GM21576 (cell line): ENCODE results near the gene SLC35E4.
"Not testable (repeated sequence)": the region's sequence is repeated elsewhere in the genome, so short reads cannot be mapped to it uniquely, and the experiment has no call there.

Experiments used
- ATAC-seq: cut with Tn5 transposase; IDR thresholded peaks from one replicate; pipeline ENCODE4 v1.9.1; 2021; ENCODE audit warnings: mild to moderate bottlenecking, moderate library complexity; ENCODE audit not compliant: unreplicated experiment

SLC35E4 gene

GRCh38 chr22:30611197-30611596, 24.4 kb upstream of the SLC35E4 start:
- ATAC-seq, result no peak

GRCh38 chr22:30612789-30613188, 22.8 kb upstream of the SLC35E4 start:
- no peak for ATAC-seq

- ATAC-seq, result no peak
Measured at GRCh38 chr22:30614268-30614667, 21.3 kb upstream of the SLC35E4 start.

GRCh38 chr22:30614879-30615278, 20.7 kb upstream of the SLC35E4 start:
- no peak for ATAC-seq

DNA sequence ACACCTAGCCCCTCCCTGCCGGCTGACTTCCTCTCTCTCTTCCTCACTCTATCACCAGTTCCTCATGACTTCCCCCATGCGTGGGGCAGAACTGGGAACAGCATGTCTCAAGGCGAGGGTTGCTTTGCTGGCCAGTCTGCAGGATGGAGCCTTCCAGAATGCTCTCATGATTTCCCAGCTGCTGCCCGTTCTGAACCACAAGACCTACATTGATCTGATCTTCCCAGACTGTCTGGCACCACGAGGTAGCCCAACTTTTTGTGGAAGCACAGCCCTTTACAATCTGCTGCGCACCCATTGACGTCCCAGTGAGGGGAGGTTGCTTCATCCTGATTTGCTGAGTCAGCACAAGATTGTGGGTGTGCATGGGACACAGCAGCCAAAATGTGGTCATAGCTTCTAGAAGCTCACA, 20.0 kb upstream of the SLC35E4 start:
- ATAC-seq, result no peak

DNA sequence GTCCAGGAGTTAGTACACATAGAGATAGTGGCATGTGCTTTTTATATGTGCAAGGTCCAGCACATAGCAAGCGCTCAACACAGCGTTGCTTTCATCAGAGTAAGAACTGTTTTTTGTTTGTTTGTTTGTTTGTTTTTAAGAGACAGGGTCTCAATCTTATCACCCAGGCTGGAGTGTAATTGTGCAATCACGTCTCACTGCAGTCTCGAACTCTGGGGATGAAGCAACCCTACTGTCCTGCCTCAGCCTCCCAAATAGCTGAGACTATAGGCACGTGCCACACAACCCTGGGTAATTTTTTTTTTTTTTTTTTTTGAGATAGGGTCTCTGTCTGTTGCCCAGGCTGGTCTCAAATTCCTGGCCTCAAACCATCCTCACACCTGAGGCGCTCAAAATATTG, 17.8 kb upstream of the SLC35E4 start:
- ATAC-seq, result no peak

DNA sequence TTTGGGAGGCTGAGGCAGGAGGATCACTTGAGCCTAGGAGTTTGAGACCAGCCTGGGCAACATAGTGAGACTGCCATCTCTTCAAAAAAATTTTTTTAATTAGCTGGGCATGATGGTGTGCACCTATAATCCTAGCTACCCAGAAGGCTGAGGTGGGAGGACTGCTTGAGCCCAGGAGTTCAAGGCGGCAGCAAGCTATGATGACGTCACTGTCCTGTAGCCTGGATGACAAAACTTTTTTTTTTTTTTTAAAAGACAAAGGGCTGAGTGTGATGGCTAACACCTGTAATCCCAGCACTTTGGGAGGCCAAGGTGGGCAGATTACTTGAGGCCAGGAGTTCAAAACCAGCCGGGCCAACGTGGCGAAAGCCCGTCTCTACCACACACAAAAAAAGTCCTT, 15.7 kb upstream of the SLC35E4 start:
- ATAC-seq, result not testable (repeated sequence)

DNA sequence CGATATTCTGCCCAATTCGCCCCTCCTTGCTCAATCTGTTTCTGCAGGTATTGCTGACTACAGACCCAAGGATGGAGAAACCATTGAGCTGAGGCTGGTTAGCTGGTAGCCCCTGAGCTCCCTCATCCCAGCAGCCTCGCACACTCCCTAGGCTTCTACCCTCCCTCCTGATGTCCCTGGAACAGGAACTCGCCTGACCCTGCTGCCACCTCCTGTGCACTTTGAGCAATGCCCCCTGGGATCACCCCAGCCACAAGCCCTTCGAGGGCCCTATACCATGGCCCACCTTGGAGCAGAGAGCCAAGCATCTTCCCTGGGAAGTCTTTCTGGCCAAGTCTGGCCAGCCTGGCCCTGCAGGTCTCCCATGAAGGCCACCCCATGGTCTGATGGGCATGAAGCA, 9.2 kb upstream of the SLC35E4 start:
- no peak for ATAC-seq

GRCh38 chr22:30627471-30627870, 8.1 kb upstream of the SLC35E4 start:
- no peak for ATAC-seq

DNA sequence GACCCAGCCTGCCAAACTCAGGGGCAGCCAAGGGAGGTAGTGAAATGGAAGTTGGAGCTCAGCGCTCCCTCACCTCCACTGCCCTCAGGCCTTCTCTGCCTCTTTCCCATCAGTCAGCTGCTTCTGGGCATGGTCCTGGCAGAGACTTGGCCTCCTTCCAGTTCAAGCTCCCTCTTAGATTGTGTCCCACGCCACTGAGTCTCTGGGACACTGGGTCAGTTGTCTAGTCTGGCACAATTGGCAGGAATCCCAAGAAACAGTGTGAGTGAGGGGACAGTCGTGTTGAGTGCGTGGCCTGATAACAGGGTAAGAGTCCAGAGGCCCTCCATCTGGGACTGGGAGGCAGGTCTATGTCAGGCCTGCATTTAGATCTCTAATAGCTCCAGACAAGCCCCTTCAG, 7.1 kb upstream of the SLC35E4 start:
- ATAC-seq, result no peak

DNA sequence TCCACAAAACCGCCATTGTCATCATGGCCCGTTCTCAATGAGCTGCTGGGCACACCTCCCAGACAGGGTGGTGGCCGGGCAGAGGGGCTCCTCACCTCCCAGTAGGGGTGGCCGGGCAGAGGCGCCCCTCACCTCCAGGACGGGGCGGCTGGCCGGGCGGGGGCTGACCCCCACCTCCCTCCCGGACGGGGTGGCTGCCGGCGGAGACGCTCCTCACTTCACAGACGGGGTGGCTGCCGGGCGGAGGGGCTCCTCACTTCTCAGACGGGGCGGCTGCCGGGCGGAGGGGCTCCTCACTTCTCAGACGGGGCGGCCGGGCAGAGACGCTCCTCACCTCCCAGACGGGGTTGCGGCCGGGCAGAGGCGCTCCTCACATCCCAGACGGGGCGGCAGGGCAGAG, 4.1 kb upstream of the SLC35E4 start:
- ATAC-seq, result not testable (repeated sequence)

DNA sequence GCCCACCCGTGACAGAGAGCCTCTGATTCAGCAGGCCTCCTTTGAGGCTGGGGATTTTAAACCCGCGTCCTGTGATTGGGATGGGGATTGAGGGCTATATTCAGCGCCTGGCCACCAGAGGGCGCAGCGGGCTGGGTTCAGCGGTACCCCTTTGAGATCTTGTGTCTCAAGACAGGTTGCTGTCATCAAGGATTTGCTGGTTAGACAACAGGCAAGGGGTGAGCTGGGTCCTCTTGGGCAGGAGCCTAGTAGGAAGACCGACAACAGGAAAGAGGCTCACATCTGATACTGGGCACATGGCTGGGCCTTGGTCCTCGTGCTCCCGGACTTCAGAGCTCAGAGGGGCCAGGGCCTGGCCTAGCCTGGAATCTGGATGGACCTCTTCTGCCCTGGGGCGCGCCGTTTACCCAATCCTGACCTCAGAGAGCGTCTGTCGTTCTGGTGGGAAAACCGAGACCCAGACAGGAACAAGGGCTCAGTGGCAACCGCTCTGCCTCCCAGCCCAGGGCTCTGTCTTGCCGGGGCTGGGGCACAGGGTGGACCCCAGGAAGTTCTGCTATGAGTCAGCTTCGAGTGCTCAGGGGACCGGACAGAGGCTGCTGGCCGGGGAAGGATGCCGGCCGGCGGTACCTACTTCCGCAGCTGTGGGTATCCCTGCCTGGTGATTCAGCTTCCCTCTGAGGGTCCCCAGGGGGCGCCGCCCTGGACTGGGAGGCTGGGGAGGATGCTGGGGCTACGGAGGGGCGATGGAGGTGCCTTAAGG, 929 bp upstream of the SLC35E4 start:
- peak; percentile 41 for ATAC-seq

DNA sequence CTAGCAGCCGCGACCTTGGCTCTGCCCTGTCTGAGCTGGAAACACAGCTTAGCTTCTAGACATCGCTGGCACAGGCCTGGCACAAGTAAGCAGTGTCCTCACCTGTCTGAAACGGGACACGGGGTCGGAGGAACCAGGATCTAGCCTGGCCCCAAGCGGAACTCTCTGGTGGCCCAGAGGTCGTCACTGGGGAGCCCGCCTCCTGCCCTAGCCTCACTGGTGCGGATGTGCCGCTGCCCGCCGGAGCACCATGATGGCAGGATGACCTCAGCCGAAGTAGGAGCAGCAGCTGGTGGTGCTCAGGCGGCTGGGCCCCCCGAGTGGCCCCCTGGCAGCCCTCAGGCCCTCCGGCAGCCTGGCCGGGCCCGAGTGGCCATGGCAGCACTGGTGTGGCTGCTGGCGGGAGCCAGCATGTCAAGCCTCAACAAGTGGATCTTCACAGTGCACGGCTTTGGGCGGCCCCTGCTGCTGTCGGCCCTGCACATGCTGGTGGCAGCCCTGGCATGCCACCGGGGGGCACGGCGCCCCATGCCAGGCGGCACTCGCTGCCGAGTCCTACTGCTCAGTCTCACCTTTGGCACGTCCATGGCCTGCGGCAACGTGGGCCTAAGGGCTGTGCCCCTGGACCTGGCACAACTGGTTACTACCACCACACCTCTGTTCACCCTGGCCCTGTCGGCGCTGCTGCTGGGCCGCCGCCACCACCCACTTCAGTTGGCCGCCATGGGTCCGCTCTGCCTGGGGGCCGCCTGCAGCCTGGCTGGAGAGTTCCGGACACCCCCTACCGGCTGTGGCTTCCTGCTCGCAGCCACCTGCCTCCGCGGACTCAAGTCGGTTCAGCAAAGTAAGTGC, 871 bp downstream of the SLC35E4 start:
- no peak for ATAC-seq

- no peak for ATAC-seq
Measured at GRCh38 chr22:30637701-30638114, 2.1 kb downstream of the SLC35E4 start.

- no peak for ATAC-seq
Measured at GRCh38 chr22:30640361-30640760, 4.8 kb downstream of the SLC35E4 start.

DNA sequence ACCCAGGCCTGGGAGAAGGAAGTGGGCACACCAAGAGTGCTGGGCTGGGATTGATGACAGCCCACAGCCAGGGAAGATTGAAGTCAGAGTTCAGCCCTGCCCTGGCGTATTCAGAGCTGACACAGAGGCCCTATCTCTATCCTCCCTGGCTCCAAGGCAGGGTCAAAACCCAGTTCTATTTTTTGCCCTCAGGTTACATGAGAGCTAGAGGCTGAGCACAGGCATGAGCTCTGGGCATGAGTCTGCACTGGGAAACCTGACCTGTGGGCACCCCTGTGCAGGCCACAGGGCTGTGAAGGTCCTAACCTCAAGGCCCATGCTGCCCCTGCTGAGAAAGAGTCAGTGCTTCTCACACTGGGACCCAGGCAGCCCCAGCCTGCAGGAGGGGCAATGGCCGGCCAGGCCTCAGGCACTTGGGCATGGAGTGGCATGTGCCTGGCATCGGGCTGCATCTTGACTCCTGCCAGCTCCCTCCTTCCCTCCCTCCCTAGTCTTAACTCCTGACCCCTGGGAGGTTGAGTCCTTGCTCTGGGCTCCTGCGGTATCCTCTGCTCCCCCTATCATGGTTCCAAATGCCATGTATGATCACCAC, 5.4 kb downstream of the SLC35E4 start:
- no peak for ATAC-seq

GRCh38 chr22:30643055-30643875, 7.7 kb downstream of the SLC35E4 start:
- no peak for ATAC-seq

DNA sequence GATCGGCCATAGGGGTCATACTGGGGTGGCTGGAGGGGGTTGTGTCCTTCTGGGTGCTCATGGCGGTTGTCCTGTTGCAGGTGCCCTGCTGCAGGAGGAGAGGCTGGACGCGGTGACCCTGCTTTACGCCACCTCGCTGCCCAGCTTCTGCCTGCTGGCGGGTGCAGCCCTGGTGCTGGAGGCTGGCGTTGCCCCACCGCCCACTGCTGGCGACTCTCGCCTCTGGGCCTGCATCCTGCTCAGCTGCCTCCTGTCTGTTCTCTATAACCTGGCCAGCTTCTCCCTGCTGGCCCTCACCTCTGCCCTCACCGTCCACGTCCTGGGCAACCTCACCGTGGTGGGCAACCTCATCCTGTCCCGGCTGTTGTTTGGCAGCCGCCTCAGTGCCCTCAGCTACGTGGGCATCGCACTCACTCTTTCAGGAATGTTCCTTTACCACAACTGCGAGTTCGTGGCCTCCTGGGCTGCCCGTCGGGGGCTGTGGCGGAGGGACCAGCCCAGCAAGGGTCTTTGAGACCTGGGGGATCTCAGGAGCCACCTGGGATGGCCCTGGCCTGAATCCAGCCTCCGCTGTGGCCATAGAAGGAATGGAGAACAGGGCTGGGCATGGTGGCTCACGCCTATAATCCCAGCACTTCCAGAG, 11.1 kb downstream of the SLC35E4 start:
- ATAC-seq, result no peak

- ATAC-seq, result no peak
Measured at GRCh38 chr22:30647536-30647935, 12.0 kb downstream of the SLC35E4 start.

- no peak for ATAC-seq
Measured at GRCh38 chr22:30648825-30649224, 13.2 kb downstream of the SLC35E4 start.
